HG03460 (cell line): ENCODE measurements around the gene FRMD4A.
"Not testable (repeated sequence)": the region's sequence is repeated elsewhere in the genome, so short reads cannot be mapped to it uniquely, and the experiment has no call there.

Experiments used
- ATAC-seq: cut with Tn5 transposase; IDR thresholded peaks from one replicate; pipeline ENCODE4 v1.9.1; 2021; ENCODE audit not compliant: unreplicated experiment

FRMD4A gene

GRCh38 chr10:13959443-13960359 is 371.0 kb downstream of the FRMD4A start:
- ATAC-seq: no peak

DNA sequence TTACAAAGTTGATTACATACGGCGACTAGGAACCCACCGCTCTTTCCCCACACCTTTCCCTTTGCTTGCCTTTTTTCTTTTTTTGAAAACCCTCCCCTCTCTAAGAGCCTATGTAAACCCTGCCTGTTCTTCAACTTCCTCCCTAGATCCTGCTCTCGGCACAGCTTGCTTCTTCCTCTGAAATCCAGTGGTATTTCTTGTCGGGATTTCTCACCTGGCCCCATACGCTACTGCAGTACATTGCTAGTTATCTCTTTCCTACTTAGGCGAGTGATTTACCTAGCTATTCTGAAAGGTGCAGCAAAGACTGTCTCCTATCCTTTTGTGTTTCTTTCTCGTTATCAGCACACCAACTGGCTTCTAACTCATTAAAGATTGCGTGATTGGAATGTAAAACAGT is 372.9 kb downstream of the FRMD4A start:
- ATAC-seq: no peak

GRCh38 chr10:13956826-13957225 is 373.9 kb downstream of the FRMD4A start:
- ATAC-seq: no peak

- no peak for ATAC-seq
Measured at GRCh38 chr10:13955409-13956068, 375.2 kb downstream of the FRMD4A start.

GRCh38 chr10:13954195-13954594 is 376.5 kb downstream of the FRMD4A start:
- not testable (repeated sequence) for ATAC-seq

- no peak for ATAC-seq
Measured at GRCh38 chr10:13953371-13953770, 377.4 kb downstream of the FRMD4A start.

GRCh38 chr10:13950543-13950939 is 380.2 kb downstream of the FRMD4A start:
- no peak for ATAC-seq

DNA sequence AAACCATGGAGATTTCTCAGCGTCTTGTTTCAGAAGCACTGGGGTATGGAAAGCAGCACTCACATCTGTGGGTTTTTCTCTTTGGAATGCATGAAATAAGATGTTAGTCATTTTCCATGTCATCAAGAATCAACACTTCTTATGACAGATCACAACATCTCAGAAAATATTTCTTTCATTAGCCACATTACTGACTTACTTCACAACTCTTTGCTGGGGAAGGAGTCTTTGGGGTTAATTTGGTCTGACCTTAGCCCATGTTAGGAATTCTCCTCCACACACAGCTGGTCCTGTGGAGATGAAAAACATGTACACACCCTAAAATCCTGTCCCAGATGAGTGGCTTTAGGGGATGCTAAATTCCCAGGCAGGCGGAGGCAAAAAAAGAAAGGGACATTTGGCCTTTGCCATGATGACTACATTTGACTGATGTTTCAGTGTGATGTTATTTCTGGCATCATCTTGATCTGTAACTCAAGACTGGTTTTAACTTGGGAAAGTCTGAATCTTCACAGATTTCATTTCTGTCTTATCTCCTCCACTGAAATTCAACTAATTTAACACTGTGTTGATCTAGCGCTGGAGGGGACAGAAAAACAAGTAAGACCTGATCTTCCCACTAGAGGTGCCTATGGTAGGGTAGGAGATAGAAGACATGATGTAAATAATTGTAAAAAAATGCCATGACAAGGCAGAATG is 380.7 kb downstream of the FRMD4A start:
- ATAC-seq: no peak

GRCh38 chr10:13946209-13946460 is 384.6 kb downstream of the FRMD4A start:
- no peak for ATAC-seq

DNA sequence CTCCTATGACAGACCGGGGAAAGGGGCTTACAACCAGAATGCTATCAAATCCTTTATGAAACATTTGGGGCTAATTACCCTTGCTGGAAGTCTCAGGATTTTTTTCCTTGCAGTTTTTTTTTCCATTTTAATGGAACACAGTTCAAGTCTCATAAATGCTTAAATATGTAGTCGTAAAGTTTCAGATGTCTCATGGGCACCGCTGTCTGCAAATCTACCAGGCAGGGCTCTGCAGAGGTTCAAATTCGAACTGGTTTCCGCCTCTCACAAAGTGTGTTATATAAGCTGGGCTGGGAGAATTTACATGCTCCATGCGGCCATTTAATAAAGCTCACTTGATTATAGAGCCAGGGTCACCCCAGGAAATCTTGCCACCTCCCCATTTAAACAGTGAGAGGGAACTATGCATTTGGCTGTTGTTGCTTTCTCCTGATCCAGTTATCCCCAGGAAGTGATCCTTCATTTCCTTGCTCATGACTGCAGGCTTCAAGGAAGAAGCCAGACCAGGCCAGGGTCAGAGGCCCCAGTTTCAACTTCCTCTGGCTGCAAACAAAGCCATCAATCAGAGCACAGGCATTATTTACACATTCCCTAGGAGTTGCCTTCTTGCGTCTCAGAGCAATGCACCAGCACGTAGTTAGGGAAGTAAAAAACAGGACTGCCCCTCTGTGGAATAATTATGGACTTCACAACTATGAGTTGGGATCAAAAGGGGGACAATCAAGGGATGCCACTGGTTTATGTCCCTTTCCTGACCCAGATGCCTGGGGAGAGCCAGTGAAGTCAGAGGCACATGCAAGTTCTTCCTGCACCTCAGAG is 385.1 kb downstream of the FRMD4A start:
- ATAC-seq: no peak

DNA sequence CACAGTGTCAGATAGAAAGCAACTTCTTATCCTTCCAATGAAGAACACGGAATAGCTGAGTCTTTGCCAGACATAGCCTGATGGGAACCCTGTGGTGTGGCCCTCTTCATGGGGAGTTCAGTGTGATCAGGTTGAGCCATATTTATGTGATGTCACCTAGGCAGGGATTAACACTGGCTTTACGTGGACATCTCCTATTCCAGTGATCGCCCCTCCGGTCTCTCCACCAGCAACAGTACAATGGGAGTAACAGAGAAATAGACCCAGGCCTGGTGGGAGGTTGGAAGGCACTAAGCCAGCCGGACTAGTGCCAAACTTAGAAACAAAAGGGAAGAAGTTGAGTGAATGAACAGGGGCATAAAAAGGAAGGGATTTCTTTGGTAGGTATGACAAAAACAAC is 385.9 kb downstream of the FRMD4A start:
- ATAC-seq: no peak

DNA sequence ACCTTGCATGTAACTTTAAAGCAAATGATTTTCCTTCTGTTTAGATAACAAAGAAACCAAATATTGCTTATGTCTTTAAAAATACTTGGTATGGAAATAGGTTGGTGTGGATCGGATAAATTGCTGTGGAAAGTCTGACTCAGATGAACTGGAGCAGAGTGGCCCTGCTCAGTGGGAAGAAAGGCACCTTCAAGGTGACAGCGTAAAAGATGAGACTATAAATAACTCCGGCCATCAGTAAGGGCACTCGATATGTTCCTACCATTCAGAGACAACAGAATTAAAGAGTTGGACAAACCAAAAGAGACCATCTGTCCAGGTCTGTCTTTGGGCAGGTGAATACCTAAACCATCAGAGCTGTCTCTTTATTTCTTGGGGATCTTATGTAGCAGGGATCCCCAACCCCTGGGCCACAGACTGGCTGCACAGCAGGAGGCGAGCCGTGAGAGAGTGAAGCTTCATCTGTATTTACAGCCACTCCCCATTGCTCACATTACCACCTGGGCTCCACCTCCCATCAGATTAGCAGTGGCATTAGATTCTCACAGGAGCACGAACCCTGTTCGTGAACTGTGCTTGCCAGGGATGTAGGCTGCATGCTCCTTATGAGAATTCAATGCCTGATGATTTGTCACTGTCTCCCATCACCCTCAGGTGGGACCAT is 386.9 kb downstream of the FRMD4A start:
- no peak for ATAC-seq

DNA sequence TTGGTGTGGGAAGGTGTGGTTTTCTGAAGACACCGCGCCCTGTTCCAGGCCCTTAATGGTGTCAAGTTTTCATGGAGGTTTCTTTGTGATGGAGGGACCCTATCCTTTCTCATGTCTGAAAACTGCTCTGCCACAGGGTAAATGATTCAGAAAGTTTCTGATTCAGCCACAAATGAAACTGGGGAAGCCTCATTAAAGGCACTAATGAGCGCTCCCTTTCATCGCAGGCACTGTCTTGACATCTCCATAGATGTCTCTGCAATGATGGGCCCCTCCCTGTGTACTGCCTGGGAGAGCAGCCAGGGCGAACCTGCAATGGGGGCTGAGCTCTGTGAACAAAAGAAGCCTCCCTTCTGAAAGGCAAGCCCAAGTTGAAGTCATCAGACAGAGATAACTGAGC is 388.7 kb downstream of the FRMD4A start:
- no peak for ATAC-seq

DNA sequence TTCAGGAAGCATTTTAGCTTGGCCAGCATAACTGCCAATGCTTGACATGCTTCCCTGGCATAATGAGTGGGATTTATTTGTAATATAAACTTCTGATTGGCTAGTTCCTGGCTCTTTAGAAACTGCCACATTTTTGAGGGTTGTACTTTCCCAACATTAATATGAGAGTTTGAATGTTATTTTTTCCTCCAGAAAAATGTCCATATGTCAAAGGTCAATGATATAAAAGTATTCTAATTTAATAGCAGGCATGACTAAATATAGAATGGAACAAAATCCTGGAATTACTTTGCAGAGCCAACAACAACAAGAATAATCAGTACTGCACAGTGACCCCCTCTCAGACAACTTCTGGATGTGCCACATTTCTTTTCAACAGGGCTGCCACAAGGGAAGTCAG is 391.3 kb downstream of the FRMD4A start:
- no peak for ATAC-seq

GRCh38 chr10:13938950-13939349 is 391.8 kb downstream of the FRMD4A start:
- ATAC-seq: no peak

DNA sequence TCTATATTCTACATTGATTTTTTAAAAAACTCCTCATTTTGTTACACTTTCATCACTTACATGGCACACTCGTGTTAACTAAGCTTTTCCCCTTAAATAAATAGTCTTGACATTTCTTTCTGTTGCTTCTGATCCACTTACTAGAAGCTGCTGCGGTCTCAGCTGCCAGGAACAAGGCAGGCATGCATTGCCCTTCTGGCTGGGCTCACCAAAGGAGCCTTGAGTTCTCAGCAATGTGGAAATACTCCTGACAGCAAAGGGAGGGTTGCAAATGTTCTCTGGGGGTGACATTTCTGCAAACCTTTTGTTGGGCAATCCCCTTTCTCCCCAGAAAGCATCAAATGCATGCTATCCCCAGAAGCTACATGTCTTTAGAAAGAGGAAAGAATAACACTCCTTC is 393.9 kb downstream of the FRMD4A start:
- ATAC-seq: no peak

DNA sequence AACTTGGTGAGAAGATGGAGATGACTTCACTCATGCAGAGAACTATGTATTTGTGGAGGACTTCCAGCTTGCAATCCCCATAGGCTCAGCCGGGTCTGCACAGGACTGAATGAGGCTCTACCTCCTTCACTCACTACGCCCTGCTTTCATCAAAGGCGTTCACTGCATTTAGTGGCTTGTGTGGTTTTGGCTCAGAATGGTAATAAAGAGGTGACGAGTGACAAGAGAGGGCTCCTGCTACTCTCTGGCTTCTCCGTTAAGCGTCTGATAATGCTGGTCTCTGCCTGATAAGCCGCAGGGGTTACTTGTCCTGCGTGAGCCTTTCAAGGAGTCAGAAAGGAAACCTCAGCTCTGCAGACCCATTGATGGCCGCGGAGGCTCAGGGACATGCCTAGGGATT is 400.6 kb downstream of the FRMD4A start:
- ATAC-seq: no peak

DNA sequence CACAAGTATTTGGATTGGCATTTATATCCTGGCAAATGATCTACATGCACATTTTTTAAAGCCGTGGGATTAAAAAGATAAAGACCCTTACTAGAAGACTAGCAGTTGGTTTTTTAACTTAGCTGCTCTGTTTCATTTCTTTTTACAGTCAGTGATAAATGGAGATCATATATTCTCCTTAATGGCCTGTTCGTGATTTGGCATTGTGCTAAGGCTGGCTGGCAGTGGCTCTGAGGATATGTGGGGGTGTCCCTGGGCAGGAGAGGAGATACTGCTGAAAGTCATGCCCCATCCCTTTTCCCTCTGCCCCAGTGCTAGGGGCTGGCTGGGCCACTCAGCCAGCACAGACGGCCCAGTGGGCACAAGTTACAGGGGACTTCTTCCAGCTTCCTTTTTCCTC is 402.3 kb downstream of the FRMD4A start:
- ATAC-seq: no peak

DNA sequence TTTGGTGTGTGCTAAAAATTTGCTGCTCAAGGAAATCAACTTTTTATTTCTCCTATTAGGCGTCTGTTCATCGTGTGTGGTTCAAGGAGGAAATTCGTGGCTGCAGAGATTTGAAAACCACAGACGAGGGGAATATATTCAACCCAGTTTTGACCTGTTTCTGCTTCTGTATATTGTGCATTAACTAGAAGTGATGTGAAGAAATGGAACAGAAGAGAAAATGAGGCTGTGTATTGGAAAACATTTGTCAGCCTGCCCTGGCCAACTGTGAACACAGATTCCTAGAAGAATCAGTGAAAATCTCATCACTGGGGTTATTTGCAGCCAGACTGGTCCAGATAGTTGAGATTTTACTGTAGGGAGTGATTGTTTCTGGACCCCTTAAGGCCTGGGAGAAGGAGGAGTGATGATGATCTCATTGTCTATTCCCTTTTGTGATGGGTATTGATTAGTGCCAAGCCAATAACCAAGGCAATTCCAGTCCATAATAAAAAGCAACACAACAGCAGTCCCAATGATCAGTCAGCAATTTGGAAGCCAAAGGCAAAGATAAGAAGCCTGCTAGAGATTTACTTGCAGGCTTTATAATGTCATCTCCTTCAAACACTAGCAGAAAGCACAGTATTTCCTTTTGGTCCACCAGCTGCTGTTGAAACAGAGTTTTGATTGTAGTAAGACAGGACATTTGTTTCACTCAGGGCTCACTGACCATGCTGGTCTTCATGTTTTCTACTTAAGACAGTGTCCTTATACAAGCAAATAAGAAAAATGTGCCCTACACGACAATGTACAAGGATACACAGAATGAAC is 404.5 kb downstream of the FRMD4A start:
- ATAC-seq: no peak
